ENCODE data around the gene CD9.

Gene CD9

DNA sequence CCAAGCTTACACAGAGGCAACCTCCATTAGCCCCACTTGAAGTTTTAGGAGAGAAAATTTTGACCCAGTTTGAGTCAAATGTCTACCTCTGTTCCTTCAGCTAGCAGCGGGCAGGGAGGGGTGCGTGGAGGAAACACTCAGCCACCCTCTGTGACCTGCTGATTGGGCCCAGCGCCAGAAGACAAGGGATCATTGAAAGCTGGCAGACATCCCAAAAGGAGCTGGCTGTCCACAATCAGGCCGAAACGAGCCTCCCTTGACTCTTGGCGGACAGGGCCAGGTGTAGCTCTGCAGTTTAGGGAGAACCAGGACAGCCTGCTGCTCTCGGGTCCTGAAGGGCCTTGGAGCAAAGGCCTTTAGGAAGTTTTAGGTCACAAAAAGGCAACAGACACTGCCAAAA lies 41.3 kb downstream of the CD9 start:
- Histone ChIP-seq H3K9me3 (ENCODE audit: low read length) (no peaks in the 10 kb centered on the region), H3K9ac (ENCODE audit: low read length) (no peak overlapping the region), H3K4me3 (ENCODE audit: low read depth, low read length, poor library complexity, severe bottlenecking) (no peak overlapping the region), H3K36me3 (ENCODE audit: insufficient read depth, low read length) (peaks cover 47% of the 10 kb centered on the region), H3K4me1 (ENCODE audit: insufficient read depth, low read length, severe bottlenecking) (peaks cover 2% of the 10 kb centered on the region), H2AFZ (ENCODE audit: low read length) (no peak overlapping the region), H3K79me2 (ENCODE audit: insufficient read depth, low read length) (no peaks in the 10 kb centered on the region), H3K4me2 (ENCODE audit: low read length) (no peak overlapping the region), H3F3A (ENCODE audit: insufficient read depth, low read length) (no peaks in the 10 kb centered on the region), H3K27ac (ENCODE audit: low read depth, low read length, poor library complexity, severe bottlenecking) (no peak overlapping the region), H4K20me1 (ENCODE audit: insufficient read depth, low read length) (no peaks in the 10 kb centered on the region), H3K9me2 (ENCODE audit: low read depth, low read length) (no peaks in the 10 kb centered on the region), H3K27me3 (ENCODE audit: insufficient read depth, low read length) (no peaks in the 10 kb centered on the region)
- TF ChIP-seq, protein P1, sequence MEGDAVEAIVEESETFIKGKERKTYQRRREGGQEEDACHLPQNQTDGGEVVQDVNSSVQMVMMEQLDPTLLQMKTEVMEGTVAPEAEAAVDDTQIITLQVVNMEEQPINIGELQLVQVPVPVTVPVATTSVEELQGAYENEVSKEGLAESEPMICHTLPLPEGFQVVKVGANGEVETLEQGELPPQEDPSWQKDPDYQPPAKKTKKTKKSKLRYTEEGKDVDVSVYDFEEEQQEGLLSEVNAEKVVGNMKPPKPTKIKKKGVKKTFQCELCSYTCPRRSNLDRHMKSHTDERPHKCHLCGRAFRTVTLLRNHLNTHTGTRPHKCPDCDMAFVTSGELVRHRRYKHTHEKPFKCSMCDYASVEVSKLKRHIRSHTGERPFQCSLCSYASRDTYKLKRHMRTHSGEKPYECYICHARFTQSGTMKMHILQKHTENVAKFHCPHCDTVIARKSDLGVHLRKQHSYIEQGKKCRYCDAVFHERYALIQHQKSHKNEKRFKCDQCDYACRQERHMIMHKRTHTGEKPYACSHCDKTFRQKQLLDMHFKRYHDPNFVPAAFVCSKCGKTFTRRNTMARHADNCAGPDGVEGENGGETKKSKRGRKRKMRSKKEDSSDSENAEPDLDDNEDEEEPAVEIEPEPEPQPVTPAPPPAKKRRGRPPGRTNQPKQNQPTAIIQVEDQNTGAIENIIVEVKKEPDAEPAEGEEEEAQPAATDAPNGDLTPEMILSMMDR (IDR thresholded peaks at IDR 0.05; ENCODE audit: low read length): no peak
- no peak for TF ChIP-seq EZH2 (IDR thresholded peaks at IDR 0.05; ENCODE audit: borderline replicate concordance, low read length)

DNA sequence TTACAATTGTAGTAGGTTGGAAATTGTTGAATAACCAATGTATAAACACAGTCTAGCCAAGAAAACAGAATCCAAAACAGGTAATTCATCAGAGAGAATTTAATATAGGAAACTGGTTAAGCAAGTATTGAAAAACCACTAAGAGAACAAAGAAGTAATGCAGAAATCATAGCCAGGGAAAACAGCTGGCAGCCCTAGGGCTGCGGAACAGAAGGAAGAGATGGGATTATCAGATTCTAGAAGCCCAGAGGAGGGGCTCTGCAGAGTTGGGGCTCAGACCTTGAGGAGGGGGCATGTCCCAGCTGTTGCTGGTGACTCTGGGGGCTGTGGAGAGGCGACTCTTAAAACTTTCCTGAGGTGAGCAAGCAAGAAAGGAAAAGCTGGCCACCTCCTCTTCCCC lies 49.4 kb downstream of the CD9 start:
- no peak overlapping the region for H3K4me3 ChIP-seq (ENCODE audit: low read depth, low read length, poor library complexity, severe bottlenecking)
- H3K9me2 ChIP-seq (ENCODE audit: low read depth, low read length): no peaks in the 10 kb centered on the region
- H3K4me1 ChIP-seq (ENCODE audit: insufficient read depth, low read length, severe bottlenecking): peaks cover 44% of the 10 kb centered on the region
- H4K20me1 ChIP-seq (ENCODE audit: insufficient read depth, low read length): no peaks in the 10 kb centered on the region
- TF ChIP-seq, protein P1 (IDR thresholded peaks at IDR 0.05; ENCODE audit: low read length): no peak
- TF ChIP-seq EZH2 (IDR thresholded peaks at IDR 0.05; ENCODE audit: borderline replicate concordance, low read length): no peak
- H3K27me3 ChIP-seq (ENCODE audit: insufficient read depth, low read length): no peaks in the 10 kb centered on the region
- H3K4me2 ChIP-seq (ENCODE audit: low read length): no peak overlapping the region
- no peaks in the 10 kb centered on the region for H3K9me3 ChIP-seq (ENCODE audit: low read length)
- H3K36me3 ChIP-seq (ENCODE audit: insufficient read depth, low read length): peaks cover 13% of the 10 kb centered on the region
- H2AFZ ChIP-seq (ENCODE audit: low read length): no peak overlapping the region
- no peaks in the 10 kb centered on the region for H3F3A ChIP-seq (ENCODE audit: insufficient read depth, low read length)
- H3K27ac ChIP-seq (ENCODE audit: low read depth, low read length, poor library complexity, severe bottlenecking): no peak overlapping the region
- no peaks in the 10 kb centered on the region for H3K79me2 ChIP-seq (ENCODE audit: insufficient read depth, low read length)
- H3K9ac ChIP-seq (ENCODE audit: low read length): no peak overlapping the region

DNA sequence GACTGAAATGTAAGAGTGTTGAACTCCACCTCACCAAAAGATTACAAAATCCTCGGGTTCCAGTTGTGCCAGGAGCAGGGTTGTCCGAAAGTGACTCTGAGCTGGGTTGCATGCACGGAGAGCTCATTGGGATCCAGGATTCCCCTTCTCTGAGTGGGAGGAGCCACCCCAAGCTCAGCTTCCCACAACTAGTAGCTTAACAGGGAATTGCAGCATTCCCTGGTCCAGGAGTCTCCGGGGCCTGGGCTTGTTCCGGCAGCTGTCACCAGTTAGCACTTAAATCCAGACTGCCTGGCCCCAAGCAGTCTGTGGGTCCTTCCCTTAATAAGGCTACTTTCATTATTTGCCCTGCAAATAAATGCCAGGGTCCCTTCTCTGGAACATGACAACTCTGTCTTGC lies 50.1 kb downstream of the CD9 start:
- no peak overlapping the region for H3K27ac ChIP-seq (ENCODE audit: low read depth, low read length, poor library complexity, severe bottlenecking)
- H3K4me1 ChIP-seq (ENCODE audit: insufficient read depth, low read length, severe bottlenecking): peaks cover 44% of the 10 kb centered on the region
- H3K4me3 ChIP-seq (ENCODE audit: low read depth, low read length, poor library complexity, severe bottlenecking): no peak overlapping the region
- no peak overlapping the region; the same call in 1 of the 2 replicates for H3K4me2 ChIP-seq (ENCODE audit: low read length)
- H2AFZ ChIP-seq (ENCODE audit: low read length): no peak overlapping the region
- no peaks in the 10 kb centered on the region for H3F3A ChIP-seq (ENCODE audit: insufficient read depth, low read length)
- no peaks in the 10 kb centered on the region for H3K27me3 ChIP-seq (ENCODE audit: insufficient read depth, low read length)
- no peaks in the 10 kb centered on the region for H4K20me1 ChIP-seq (ENCODE audit: insufficient read depth, low read length)
- no peak overlapping the region for H3K9ac ChIP-seq (ENCODE audit: low read length)
- TF ChIP-seq, protein P1 (IDR thresholded peaks at IDR 0.05; ENCODE audit: low read length): no peak
- no peak for TF ChIP-seq EZH2 (IDR thresholded peaks at IDR 0.05; ENCODE audit: borderline replicate concordance, low read length)
- H3K9me2 ChIP-seq (ENCODE audit: low read depth, low read length): no peaks in the 10 kb centered on the region
- H3K79me2 ChIP-seq (ENCODE audit: insufficient read depth, low read length): no peaks in the 10 kb centered on the region
- peaks cover 9% of the 10 kb centered on the region for H3K36me3 ChIP-seq (ENCODE audit: insufficient read depth, low read length)
- H3K9me3 ChIP-seq (ENCODE audit: low read length): no peaks in the 10 kb centered on the region

Data from OCI-LY1 (cell line).